ENCODE data around the gene NSF.

NSF gene

GRCh38 chr17:46769531-46770438, 179.3 kb downstream of the NSF start:
- Histone ChIP-seq H3K4me1 (peaks cover 11 to 42% (median 36%) of the 10 kb centered on the region in 10 experiments), H3K4me2 (peak overlapping the region in 8 of 11 experiments; percentile 89 to 97 (median 94); a peak in 15 of 22 replicates), H3K27me3 (peaks cover 20 to 38% (median 31%) of the 10 kb centered on the region in 11 experiments), H3K9me3 (replicated peaks in 1 of 11) (no peaks in the 10 kb centered on the region), H3K27ac (no peak overlapping the region), H3K36me3 (no peaks in the 10 kb centered on the region), H3K9ac (peak overlapping the region in 3 of 11 experiments; percentile 14 to 91 (median 85); a peak in 3 of 22 replicates), H4K20me1 (peaks cover 0 to 9% (median 0%) of the 10 kb centered on the region in 11 experiments; a peak in 2 of 22 replicates), H3K4me3 (no peak overlapping the region; a peak in 1 of 20 replicates)
- no peak for TF ChIP-seq Cebpa-rat (IDR thresholded peaks at IDR 0.05)

GRCh38 chr17:46770439-46770817, 180.0 kb downstream of the NSF start:
- Histone ChIP-seq H3K4me1 (peaks cover 11 to 44% (median 36%) of the 10 kb centered on the region in 10 experiments), H3K4me2 (peak overlapping the region in 10 of 11 experiments; percentile 89 to 98 (median 94); a peak in 20 of 22 replicates), H3K9ac (peak overlapping the region in 6 of 11 experiments; percentile 81 to 91 (median 85); a peak in 11 of 22 replicates), H3K4me3 (peak overlapping the region in 5 of 10 experiments; percentile 61 to 71 (median 69); a peak in 8 of 20 replicates), H3K9me3 (replicated peaks in 1 of 11) (no peaks in the 10 kb centered on the region), H3K27me3 (peaks cover 20 to 38% (median 31%) of the 10 kb centered on the region in 11 experiments), H3K36me3 (no peaks in the 10 kb centered on the region), H4K20me1 (peaks cover 0 to 9% (median 0%) of the 10 kb centered on the region in 11 experiments; a peak in 2 of 22 replicates), H3K27ac (peak overlapping the region in 2 of 11 experiments; percentile 77 to 83; a peak in 2 of 22 replicates)
- no peak for TF ChIP-seq Cebpa-rat (IDR thresholded peaks at IDR 0.05)

GRCh38 chr17:46770818-46771560, 180.5 kb downstream of the NSF start:
- H3K9ac ChIP-seq = peak overlapping the region; percentile 71 to 91 (median 81)
- peak overlapping the region; percentile 58 to 78 (median 67) for H3K4me3 ChIP-seq
- H3K9me3 ChIP-seq (replicated peaks in 1 of 11) = no peaks in the 10 kb centered on the region
- peaks cover 0 to 9% (median 0%) of the 10 kb centered on the region in 11 experiments; a peak in 2 of 22 replicates for H4K20me1 ChIP-seq
- peaks cover 11 to 44% (median 36%) of the 10 kb centered on the region in 10 experiments for H3K4me1 ChIP-seq
- peak overlapping the region; percentile 71 to 98 (median 93) for H3K4me2 ChIP-seq
- no peak for TF ChIP-seq Cebpa-rat (IDR thresholded peaks at IDR 0.05)
- no peaks in the 10 kb centered on the region for H3K36me3 ChIP-seq
- H3K27ac ChIP-seq = peak overlapping the region in 10 of 11 experiments; percentile 17 to 83 (median 78); a peak in 18 of 22 replicates
- H3K27me3 ChIP-seq = peaks cover 20 to 38% (median 31%) of the 10 kb centered on the region in 11 experiments

- Histone ChIP-seq H3K9ac (peak overlapping the region; percentile 71 to 91 (median 81)), H4K20me1 (peaks cover 0 to 9% (median 0%) of the 10 kb centered on the region in 11 experiments; a peak in 2 of 22 replicates), H3K4me2 (peak overlapping the region; percentile 90 to 98 (median 94)), H3K36me3 (no peaks in the 10 kb centered on the region), H3K4me3 (peak overlapping the region; percentile 58 to 78 (median 67)), H3K4me1 (peaks cover 11 to 50% (median 44%) of the 10 kb centered on the region in 10 experiments), H3K9me3 (replicated peaks in 1 of 11) (no peaks in the 10 kb centered on the region), H3K27ac (peak overlapping the region in 10 of 11 experiments; percentile 17 to 83 (median 78); a peak in 18 of 22 replicates), H3K27me3 (peaks cover 20 to 38% (median 32%) of the 10 kb centered on the region in 11 experiments)
- no peak for TF ChIP-seq Cebpa-rat (IDR thresholded peaks at IDR 0.05)
Observed at GRCh38 chr17:46771561-46772474, 181.3 kb downstream of the NSF start.

- Histone ChIP-seq H3K36me3 (no peaks in the 10 kb centered on the region), H3K4me2 (peak overlapping the region; percentile 90 to 98 (median 94)), H3K27me3 (peaks cover 20 to 38% (median 34%) of the 10 kb centered on the region in 11 experiments), H3K27ac (peak overlapping the region in 6 of 11 experiments; percentile 60 to 83 (median 72); a peak in 11 of 22 replicates), H3K4me1 (peaks cover 11 to 58% (median 52%) of the 10 kb centered on the region in 10 experiments), H3K4me3 (peak overlapping the region; percentile 58 to 78 (median 67)), H3K9me3 (replicated peaks in 1 of 11) (no peaks in the 10 kb centered on the region), H3K9ac (peak overlapping the region; percentile 66 to 91 (median 81); a peak in 14 of 22 replicates), H4K20me1 (peaks cover 0 to 9% (median 0%) of the 10 kb centered on the region in 11 experiments; a peak in 2 of 22 replicates)
- TF ChIP-seq Cebpa-rat (IDR thresholded peaks at IDR 0.05) = no peak
Observed at GRCh38 chr17:46772475-46773220, 182.2 kb downstream of the NSF start.

GRCh38 chr17:46773221-46773605, 182.7 kb downstream of the NSF start:
- no peak overlapping the region for H3K27ac ChIP-seq
- peaks cover 20 to 38% (median 34%) of the 10 kb centered on the region in 11 experiments for H3K27me3 ChIP-seq
- no peak for TF ChIP-seq Cebpa-rat (IDR thresholded peaks at IDR 0.05)
- no peaks in the 10 kb centered on the region for H3K9me3 ChIP-seq (replicated peaks in 1 of 11)
- H4K20me1 ChIP-seq = peaks cover 0 to 9% (median 0%) of the 10 kb centered on the region in 11 experiments; a peak in 2 of 22 replicates
- no peaks in the 10 kb centered on the region for H3K36me3 ChIP-seq
- H3K4me2 ChIP-seq = peak overlapping the region; percentile 40 to 97 (median 93); a peak in 21 of 22 replicates
- H3K4me3 ChIP-seq = no peak overlapping the region
- H3K9ac ChIP-seq = no peak overlapping the region
- peaks cover 11 to 61% (median 54%) of the 10 kb centered on the region in 10 experiments for H3K4me1 ChIP-seq

- Histone ChIP-seq H4K20me1 (peaks cover 0 to 9% (median 0%) of the 10 kb centered on the region in 11 experiments; a peak in 2 of 22 replicates), H3K27me3 (peaks cover 20 to 38% (median 33%) of the 10 kb centered on the region in 11 experiments), H3K9ac (no peak overlapping the region), H3K4me1 (peaks cover 11 to 61% (median 54%) of the 10 kb centered on the region in 10 experiments), H3K27ac (no peak overlapping the region), H3K9me3 (replicated peaks in 1 of 11) (no peaks in the 10 kb centered on the region), H3K4me3 (no peak overlapping the region), H3K36me3 (no peaks in the 10 kb centered on the region), H3K4me2 (peak overlapping the region in 9 of 11 experiments; percentile 12 to 97 (median 45); a peak in 15 of 22 replicates)
- no peak for TF ChIP-seq Cebpa-rat (IDR thresholded peaks at IDR 0.05)
Observed at GRCh38 chr17:46773676-46774075, 183.2 kb downstream of the NSF start.

Data from BLaER1 treated with 17β-estradiol and CSF1 and Interleukin-3, amounts not matched to agents 10 nM and 100 nM (cell line).